GM23248 (cell line): ENCODE results near the gene EXOC2. TPM values are rescaled to one million over a fixed set of nuclear protein-coding genes. Genes with fewer than 3 reads are reported as not detected.

Experiments used
- DNase-seq: peaks from one replicate; pipeline ENCODE4 v3.0.0-alpha.2; 2015
- H2AFZ ChIP-seq: fragments of 200-600 bp; sonication (generic); 2 replicates; pipeline ENCODE4 v1.6.1; 2016; ENCODE audit warnings: antibody characterized with exemption
- H3F3A ChIP-seq: fragments of 200-600 bp; sonication (generic); 2 replicates; pipeline ENCODE4 v1.6.1; 2016; ENCODE audit warnings: mild to moderate bottlenecking, antibody characterized with exemption, mixed run types; ENCODE audit not compliant: insufficient read depth
- H3K27ac ChIP-seq: fragments of 200-600 bp; sonication (generic); 2 replicates; pipeline ENCODE4 v1.5.1; 2016; ENCODE audit warnings: mild to moderate bottlenecking
- H3K27me3 ChIP-seq: fragments of 200-600 bp; sonication (generic); replicated peaks from 2 replicates; pipeline ENCODE4 v1.6.1; 2016; ENCODE audit warnings: mild to moderate bottlenecking; ENCODE audit not compliant: insufficient read depth
- H3K36me3 ChIP-seq: fragments of 200-600 bp; sonication (generic); 2 replicates; pipeline ENCODE4 v1.6.1; 2016; ENCODE audit warnings: low read depth, mild to moderate bottlenecking
- H3K4me1 ChIP-seq: fragments of 200-600 bp; sonication (generic); 2 replicates; pipeline ENCODE4 v1.6.1; 2016; ENCODE audit warnings: mild to moderate bottlenecking; ENCODE audit not compliant: insufficient read depth
- H3K4me2 ChIP-seq: fragments of 200-600 bp; sonication (generic); one replicate; pipeline ENCODE4 v1.6.1; 2016; ENCODE audit warnings: mild to moderate bottlenecking; ENCODE audit not compliant: unreplicated experiment
- H3K4me3 ChIP-seq: fragments of 200-600 bp; sonication (generic); 2 replicates; pipeline ENCODE4 v1.5.1; 2016; ENCODE audit warnings: mild to moderate bottlenecking
- H3K79me2 ChIP-seq: fragments of 200-600 bp; sonication (generic); 2 replicates; pipeline ENCODE4 v1.6.1; 2016; ENCODE audit warnings: mild to moderate bottlenecking; ENCODE audit not compliant: insufficient read depth
- H3K9ac ChIP-seq: fragments of 200-600 bp; sonication (generic); 2 replicates; pipeline ENCODE4 v1.6.1; 2016; ENCODE audit warnings: mild to moderate bottlenecking
- H3K9me2 ChIP-seq: fragments of 200-600 bp; sonication (generic); 2 replicates; pipeline ENCODE4 v1.6.1; 2016; ENCODE audit warnings: mixed run types, mild to moderate bottlenecking, moderate library complexity; ENCODE audit not compliant: insufficient read depth
- H3K9me3 ChIP-seq: fragments of 200-600 bp; sonication (generic); one replicate; pipeline ENCODE4 v1.6.1; 2017; ENCODE audit warnings: low read depth
- H4K20me1 ChIP-seq: fragments of 200-600 bp; sonication (generic); 2 replicates; pipeline ENCODE4 v1.6.0; 2016; ENCODE audit not compliant: insufficient read depth
- EZH2 ChIP-seq: fragments of 200-600 bp; sonication (generic); IDR thresholded peaks from 2 replicates; pipeline ENCODE4 v1.6.1; 2018; ENCODE audit warnings: antibody characterized with exemption, mild to moderate bottlenecking; ENCODE audit not compliant: insufficient read depth, poor library complexity, severe bottlenecking
- EZH2phosphoT487 ChIP-seq: fragments of 200-600 bp; sonication (generic); IDR thresholded peaks from 2 replicates; pipeline ENCODE4 v1.6.1; 2018; ENCODE audit warnings: antibody characterized with exemption, moderate library complexity, mild to moderate bottlenecking, low read depth; ENCODE audit not compliant: insufficient read depth
- WGBS, 2 experiments: methylation state at CpG; one replicate each; pipeline ENCODE4 v1.1.6; 2015 to 2017; ENCODE audit warnings: low lambda C conversion rate in 2 of 2, low coverage in 1 of 2; ENCODE audit errors: missing lambda C conversion rate in 2 of 2; 5-methylcytosine and 5-hydroxymethylcytosine counted together
- in situ Hi-C: fragments of 300-500 bp; cut with MboI; formaldehyde crosslinking; loops from 2 replicates; pipeline ENCODE4 v1.15.0; 2020
- polyA plus RNA-seq: library from polyadenylated mRNA; unstranded; fragments of >200 nt; fragmentation: Nextera tagmentation; extraction: Ambion mirVana; gene quantifications from 2 replicates; pipeline ENCODE4 v1.2.1, GENCODE V29; 2016
- total RNA-seq: library from RNA; depleted of rRNA; stranded (reverse); fragments of >200 nt; shearing (Covaris generic); gene quantifications from 2 replicates; pipeline ENCODE4 v1.2.3, GENCODE V29; 2014; rRNA removed

EXOC2 gene
- 23.0 and 32.9 TPM in 2 replicates for total RNA-seq
- polyA plus RNA-seq = 17.5 and 18.5 TPM in 2 replicates

- H3K9me3 ChIP-seq = no peaks in the 10 kb centered on the region
- no peaks in the 10 kb centered on the region for H3K36me3 ChIP-seq
- H3K4me1 ChIP-seq = peaks cover 9% of the 10 kb centered on the region
- peaks cover 41% of the 10 kb centered on the region for H3K79me2 ChIP-seq
- H3K27ac ChIP-seq = peak within 1 kb of the TSS; percentile 39
- TF ChIP-seq EZH2 (no peak), EZH2phosphoT487 (no peak)
- H4K20me1 ChIP-seq = peaks cover 6% of the 10 kb centered on the region; the same call in 1 of the 2 replicates
- peak within 1 kb of the TSS; percentile 97 for H2AFZ ChIP-seq
- DNase-seq = peak; percentile 94
- H3K4me2 ChIP-seq = peak within 1 kb of the TSS; percentile 54
- WGBS, 2 experiments = 2 to 3% methylated on average over 44 to 57 of the region's 63 CpGs
- peak within 1 kb of the TSS; percentile 91 for H3K4me3 ChIP-seq
- peak within 1 kb of the TSS; percentile 78 for H3K9ac ChIP-seq
- H3K9me2 ChIP-seq = no peaks in the 10 kb centered on the region
- H3F3A ChIP-seq = no peaks in the 10 kb centered on the region
- in situ Hi-C loops = no loop called here
- H3K27me3 ChIP-seq = no peaks in the 10 kb centered on the region
Measured at GRCh38 chr6:692858-693722, at the start of gene EXOC2. TSS of gene EXOC2 (minus strand) at chr6:693139. CDS start at chr6:637818, 55,321 bp downstream.

- DNase-seq = no peak
Measured at GRCh38 chr6:741410-742339, 48.7 kb upstream of the EXOC2 start.

GRCh38 chr6:736657-737446, 43.9 kb upstream of the EXOC2 start:
- Histone ChIP-seq H3K79me2 (no peaks in the 10 kb centered on the region), H2AFZ (no peak overlapping the region), H3K27ac (no peak overlapping the region), H3K27me3 (no peaks in the 10 kb centered on the region), H3F3A (no peaks in the 10 kb centered on the region), H3K36me3 (no peaks in the 10 kb centered on the region), H4K20me1 (no peaks in the 10 kb centered on the region), H3K4me1 (no peaks in the 10 kb centered on the region), H3K9ac (no peak overlapping the region), H3K4me2 (no peak overlapping the region), H3K9me3 (no peaks in the 10 kb centered on the region), H3K4me3 (no peak overlapping the region), H3K9me2 (no peaks in the 10 kb centered on the region)
- 74 to 84% methylated on average over 20 of the region's 20 CpGs for WGBS, 2 experiments
- TF ChIP-seq EZH2 = no peak
- in situ Hi-C loops = no loop called here
- no peak for DNase-seq

More at GRCh38 chr6:741410-742339, 48.7 kb upstream of the EXOC2 start:
- H3K4me1 ChIP-seq = no peaks in the 10 kb centered on the region
- no peak overlapping the region for H3K9ac ChIP-seq
- H3K27me3 ChIP-seq = no peaks in the 10 kb centered on the region
- H3K27ac ChIP-seq = no peak overlapping the region
- WGBS, 2 experiments = 60 to 63% methylated on average over 5 of the region's 5 CpGs
- no peak overlapping the region for H3K4me3 ChIP-seq
- no peak for TF ChIP-seq EZH2
- no peaks in the 10 kb centered on the region for H3K79me2 ChIP-seq
- no peaks in the 10 kb centered on the region for H4K20me1 ChIP-seq
- H3K9me3 ChIP-seq = no peaks in the 10 kb centered on the region
- H3K36me3 ChIP-seq = no peaks in the 10 kb centered on the region
- no peak overlapping the region for H3K4me2 ChIP-seq
- in situ Hi-C loops = no loop called here
- no peaks in the 10 kb centered on the region for H3K9me2 ChIP-seq
- no peaks in the 10 kb centered on the region for H3F3A ChIP-seq
- no peak overlapping the region for H2AFZ ChIP-seq
